IPS-20b (cell line): ENCODE data around the gene EHBP1L1.
A peak's percentile ranks its signal among the peaks of the same experiment; 100 is the strongest.
"Not testable (repeated sequence)": the region's sequence is repeated elsewhere in the genome, so short reads cannot be mapped to it uniquely, and the experiment has no call there.

Experiments used
- H3K27ac ChIP-seq: one replicate; pipeline ENCODE4 v1.5.1; 2013; ENCODE audit warnings: low read length
- H3K27me3 ChIP-seq: 2 replicates; pipeline ENCODE4 v1.6.1; 2013; ENCODE audit warnings: mild to moderate bottlenecking, low read length, inconsistent platforms; ENCODE audit not compliant: insufficient read depth
- H3K36me3 ChIP-seq: 2 replicates; pipeline ENCODE4 v1.6.1; 2013; ENCODE audit warnings: low read depth, mild to moderate bottlenecking, inconsistent platforms, low read length, moderate library complexity; ENCODE audit not compliant: insufficient read depth
- H3K4me1 ChIP-seq: 2 replicates; pipeline ENCODE4 v1.6.1; 2013; ENCODE audit warnings: mild to moderate bottlenecking, control low read depth, inconsistent platforms, low read length, moderate library complexity; ENCODE audit not compliant: insufficient read depth
- H3K4me3 ChIP-seq: 2 replicates; pipeline ENCODE4 v1.5.1; 2013; ENCODE audit warnings: mild to moderate bottlenecking, low read length, inconsistent platforms
- H3K9ac ChIP-seq: 2 replicates; pipeline ENCODE4 v1.6.1; 2013; ENCODE audit warnings: low read depth, mild to moderate bottlenecking, inconsistent platforms, low read length, moderate library complexity
- H3K9me3 ChIP-seq: 2 replicates; pipeline ENCODE4 v1.6.1; 2013; ENCODE audit warnings: mild to moderate bottlenecking, low read depth, low read length, inconsistent platforms; ENCODE audit not compliant: insufficient read depth

The EHBP1L1 gene

DNA sequence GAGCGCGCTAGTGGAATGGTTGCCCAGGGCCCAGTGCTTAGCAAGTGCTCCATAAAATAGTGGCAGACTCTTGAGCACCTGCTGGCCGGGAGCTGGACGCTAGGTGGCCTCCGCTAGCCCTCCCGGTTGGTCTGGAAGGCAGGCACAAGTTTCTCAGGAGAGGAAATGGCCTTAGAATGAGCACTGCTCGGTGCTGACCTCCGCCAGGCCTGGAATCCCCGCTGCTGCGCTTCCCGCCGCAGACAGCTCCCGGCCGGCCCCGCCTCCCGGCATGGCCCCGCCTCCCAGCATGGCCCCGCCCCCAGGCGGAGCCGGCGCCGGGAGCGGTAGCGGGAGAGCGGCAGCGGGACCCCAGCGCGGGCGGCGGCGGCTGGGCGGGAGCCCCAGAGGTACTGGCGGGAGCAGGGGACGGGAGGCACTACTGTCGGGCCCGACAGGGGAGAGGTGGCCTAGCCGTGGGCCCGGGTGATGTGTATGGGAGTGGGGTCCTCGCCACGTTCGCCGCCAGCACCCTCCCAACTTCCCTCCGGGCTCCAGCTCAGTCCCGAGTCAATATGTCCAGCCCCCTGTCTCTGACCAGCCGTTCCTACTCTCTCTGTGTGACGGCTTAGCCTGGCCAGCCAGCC lies 62.1 kb downstream of the EHBP1L1 start, which contains the start of gene SIPA1:
Gene SIPA1 (plus strand): TSS at position 308 of the 626 bp plus-strand sequence. CDS start 2,821 bp downstream, outside the sequence.
- Histone ChIP-seq H3K9ac (peak within 1 kb of the TSS; percentile 78), H3K9me3 (no peaks in the 10 kb centered on the region), H3K4me3 (peak within 1 kb of the TSS; percentile 72), H3K36me3 (peaks cover 31% of the 10 kb centered on the region), H3K27ac (peak within 1 kb of the TSS; percentile 58), H3K4me1 (peaks cover 11% of the 10 kb centered on the region; the same call in 1 of the 2 replicates), H3K27me3 (no peaks in the 10 kb centered on the region)

- H3K36me3 ChIP-seq: peaks cover 27% of the 10 kb centered on the region
- not testable (repeated sequence) for H3K9me3 ChIP-seq, H3K4me3 ChIP-seq, H3K9ac ChIP-seq, H3K27ac ChIP-seq, H3K27me3 ChIP-seq
- H3K4me1 ChIP-seq: peaks cover 11% of the 10 kb centered on the region; the same call in 1 of the 2 replicates
These were observed 63.4 kb downstream of the EHBP1L1 start for GRCh38 chr11:65639228-65639597.

DNA sequence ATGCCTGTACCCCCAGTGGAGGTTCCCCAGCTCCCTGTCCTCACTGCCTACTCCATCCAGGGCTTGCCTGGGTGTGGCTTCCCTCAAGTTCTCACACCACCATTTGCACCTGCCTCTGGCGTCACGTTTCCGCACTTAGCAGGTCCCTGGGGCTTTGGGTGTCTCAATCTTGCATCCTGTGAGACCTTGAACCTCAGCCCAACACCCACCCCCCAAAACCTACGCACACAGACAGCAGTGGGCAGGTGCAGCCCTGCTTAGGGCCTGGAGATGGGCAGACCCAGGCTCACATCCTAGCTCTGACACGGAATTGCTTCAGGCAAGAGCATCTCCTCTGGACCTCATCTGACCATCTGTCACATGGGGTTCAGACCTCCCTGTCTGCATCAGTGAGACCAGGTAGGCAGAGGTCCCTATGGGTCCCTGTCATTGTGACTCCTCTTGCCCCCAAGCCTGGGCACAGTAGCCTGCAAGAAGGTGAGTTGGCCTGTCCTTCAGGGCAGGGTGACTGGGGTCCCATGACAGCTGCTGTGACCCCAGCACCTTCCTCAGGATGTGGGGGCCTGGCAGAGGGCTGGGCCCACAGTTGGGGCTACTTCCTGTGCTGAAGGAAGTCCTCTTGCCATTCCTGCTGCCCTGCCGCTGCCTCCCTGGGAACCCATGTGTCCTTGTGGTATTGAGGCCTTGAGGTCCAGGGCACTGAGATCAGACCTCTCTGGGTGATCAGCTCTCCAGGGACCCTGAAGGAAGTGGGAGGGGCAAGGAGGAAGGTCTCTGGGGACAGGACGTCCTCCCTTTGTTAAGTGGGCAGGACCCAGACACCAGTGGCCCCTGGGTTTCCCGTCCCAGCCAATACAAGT lies 64.0 kb downstream of the EHBP1L1 start:
- Histone ChIP-seq H3K9me3 (no peaks in the 10 kb centered on the region), H3K9ac (no peak overlapping the region), H3K27me3 (no peaks in the 10 kb centered on the region), H3K27ac (no peak overlapping the region), H3K4me1 (peaks cover 11% of the 10 kb centered on the region; the same call in 1 of the 2 replicates), H3K36me3 (peaks cover 21% of the 10 kb centered on the region), H3K4me3 (no peak overlapping the region)

DNA sequence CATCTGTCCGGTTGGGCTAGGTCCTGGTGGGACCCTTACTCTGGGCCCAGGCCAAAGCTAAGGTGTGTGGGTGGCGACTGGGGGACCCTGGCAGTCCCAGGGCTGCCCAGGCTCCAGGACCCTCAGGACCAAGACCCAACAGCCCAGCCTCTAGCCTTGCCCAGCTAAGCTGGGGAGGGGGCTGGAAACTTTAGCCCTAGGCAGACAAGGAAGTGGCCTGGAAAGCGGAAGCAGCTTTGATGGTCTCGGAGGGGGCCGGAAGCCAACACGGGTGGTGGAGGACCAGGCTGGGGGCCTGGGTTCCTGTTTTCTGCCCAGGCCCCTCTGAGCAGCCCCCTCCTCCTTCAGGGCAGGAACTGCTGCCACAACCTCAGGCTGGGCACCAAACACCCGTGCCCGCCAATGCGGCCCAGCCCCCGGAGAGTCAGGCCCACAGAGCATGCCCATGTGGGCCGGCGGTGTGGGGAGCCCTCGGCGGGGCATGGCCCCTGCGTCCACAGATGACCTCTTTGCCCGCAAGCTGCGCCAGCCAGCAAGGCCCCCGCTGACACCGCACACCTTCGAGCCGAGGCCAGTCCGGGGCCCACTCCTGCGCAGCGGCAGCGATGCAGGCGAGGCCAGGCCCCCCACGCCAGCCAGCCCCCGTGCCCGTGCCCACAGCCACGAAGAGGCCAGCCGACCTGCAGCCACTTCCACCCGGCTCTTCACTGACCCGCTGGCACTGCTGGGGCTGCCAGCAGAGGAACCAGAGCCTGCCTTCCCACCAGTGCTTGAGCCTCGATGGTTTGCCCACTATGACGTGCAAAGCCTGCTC lies 64.8 kb downstream of the EHBP1L1 start:
- Histone ChIP-seq H3K4me3 (no peak overlapping the region), H3K27me3 (no peaks in the 10 kb centered on the region), H3K36me3 (peaks cover 12% of the 10 kb centered on the region), H3K9ac (no peak overlapping the region), H3K9me3 (no peaks in the 10 kb centered on the region), H3K4me1 (peaks cover 11% of the 10 kb centered on the region; the same call in 1 of the 2 replicates), H3K27ac (no peak overlapping the region)

- H3K9me3 ChIP-seq: no peaks in the 10 kb centered on the region
- H3K27ac ChIP-seq: no peak overlapping the region
- H3K4me1 ChIP-seq: peaks cover 11% of the 10 kb centered on the region; the same call in 1 of the 2 replicates
- peak overlapping the region; percentile 66; the same call in 1 of the 2 replicates for H3K9ac ChIP-seq
- H3K4me3 ChIP-seq: peak overlapping the region; percentile 63; the same call in 1 of the 2 replicates
- H3K27me3 ChIP-seq: no peaks in the 10 kb centered on the region; the same call in 1 of the 2 replicates
- peaks cover 6% of the 10 kb centered on the region; the same call in 1 of the 2 replicates for H3K36me3 ChIP-seq
These were observed 65.6 kb downstream of the EHBP1L1 start for GRCh38 chr11:65641297-65642013.
